ENCODE data around the gene NHSL2. TPM values are rescaled to one million over a fixed set of nuclear protein-coding genes. Genes with fewer than 3 reads are reported as not detected.

NHSL2 gene
- total RNA-seq, 1 donor from 2014 or later: 3.8 TPM

DNA sequence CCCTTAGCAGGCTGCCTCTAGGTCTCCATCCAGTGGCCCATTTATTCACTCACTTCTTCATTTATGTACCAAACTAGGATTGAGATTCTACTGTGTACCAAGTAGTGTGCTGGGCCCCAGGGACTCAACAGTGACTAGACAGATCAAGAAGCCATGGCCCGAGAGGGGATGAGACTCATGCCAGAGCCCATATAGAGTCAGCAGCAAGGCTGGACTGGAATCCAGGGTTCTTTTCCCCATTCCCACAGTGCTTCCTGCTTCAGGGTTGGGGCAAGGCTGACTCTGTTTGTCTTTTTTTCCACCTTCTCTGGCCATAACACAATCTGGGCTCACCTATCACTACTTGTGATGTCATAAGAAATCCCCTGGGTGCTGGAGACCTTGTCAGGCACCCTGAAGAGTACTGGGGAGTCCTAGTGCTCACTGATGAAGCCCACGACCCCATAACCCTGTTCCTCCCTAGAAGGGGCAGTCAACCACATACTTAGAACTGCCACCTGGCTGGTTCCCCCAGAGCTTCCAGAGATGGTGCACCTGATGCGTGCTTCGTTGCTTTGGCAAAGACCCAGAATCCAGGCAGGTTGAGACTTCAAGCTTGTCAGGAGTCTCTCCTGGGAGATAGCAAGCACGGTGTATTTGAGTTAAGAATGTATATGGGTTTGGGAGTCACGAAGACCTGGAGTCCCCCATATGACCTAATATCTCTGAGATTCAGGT lies 214.8 kb downstream of the NHSL2 start:
- H3K9me3 ChIP-seq (replicated peaks): no peaks in the 10 kb centered on the region
- H3K27ac ChIP-seq (replicated peaks): peak overlapping the region; percentile 82
- no peak overlapping the region for H3K4me3 ChIP-seq
- TF ChIP-seq, protein P1, sequence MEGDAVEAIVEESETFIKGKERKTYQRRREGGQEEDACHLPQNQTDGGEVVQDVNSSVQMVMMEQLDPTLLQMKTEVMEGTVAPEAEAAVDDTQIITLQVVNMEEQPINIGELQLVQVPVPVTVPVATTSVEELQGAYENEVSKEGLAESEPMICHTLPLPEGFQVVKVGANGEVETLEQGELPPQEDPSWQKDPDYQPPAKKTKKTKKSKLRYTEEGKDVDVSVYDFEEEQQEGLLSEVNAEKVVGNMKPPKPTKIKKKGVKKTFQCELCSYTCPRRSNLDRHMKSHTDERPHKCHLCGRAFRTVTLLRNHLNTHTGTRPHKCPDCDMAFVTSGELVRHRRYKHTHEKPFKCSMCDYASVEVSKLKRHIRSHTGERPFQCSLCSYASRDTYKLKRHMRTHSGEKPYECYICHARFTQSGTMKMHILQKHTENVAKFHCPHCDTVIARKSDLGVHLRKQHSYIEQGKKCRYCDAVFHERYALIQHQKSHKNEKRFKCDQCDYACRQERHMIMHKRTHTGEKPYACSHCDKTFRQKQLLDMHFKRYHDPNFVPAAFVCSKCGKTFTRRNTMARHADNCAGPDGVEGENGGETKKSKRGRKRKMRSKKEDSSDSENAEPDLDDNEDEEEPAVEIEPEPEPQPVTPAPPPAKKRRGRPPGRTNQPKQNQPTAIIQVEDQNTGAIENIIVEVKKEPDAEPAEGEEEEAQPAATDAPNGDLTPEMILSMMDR (IDR thresholded peaks at IDR 0.05; ENCODE audit: borderline replicate concordance): no peak
- H3K4me1 ChIP-seq: peaks cover 63% of the 10 kb centered on the region
- DNase-seq: no peak
- no peaks in the 10 kb centered on the region for H3K36me3 ChIP-seq
- intact Hi-C loops (cut with micrococcal nuclease): loop anchor here (10.0 kb wide), 1 partner anchor 111 kb away; no protein-coding TSS in a partner anchor
- H3K27me3 ChIP-seq (ENCODE audit: low read depth): no peaks in the 10 kb centered on the region

DNA sequence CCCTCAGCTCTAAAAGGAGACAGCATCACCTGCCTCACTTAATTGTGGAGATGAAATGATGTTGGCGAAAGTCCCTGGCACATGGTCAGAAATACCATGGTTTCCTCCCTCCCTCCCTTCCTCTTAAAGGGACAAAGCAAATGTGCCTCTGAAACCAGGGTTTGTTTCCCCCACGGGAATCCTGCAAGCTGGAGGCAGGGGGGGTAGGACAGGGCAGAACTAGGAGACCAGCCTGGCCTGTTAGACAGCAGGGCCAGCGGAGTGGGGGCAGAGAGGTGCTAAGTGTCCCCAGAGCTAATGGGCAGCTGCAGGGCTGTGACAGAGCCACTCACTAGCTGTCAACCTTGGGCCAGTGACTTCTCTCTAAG lies 215.4 kb downstream of the NHSL2 start:
- Histone ChIP-seq H3K27ac (replicated peaks) (peak overlapping the region; percentile 82), H3K4me3 (no peak overlapping the region), H3K4me1 (peaks cover 63% of the 10 kb centered on the region), H3K9me3 (replicated peaks) (no peaks in the 10 kb centered on the region), H3K27me3 (ENCODE audit: low read depth) (no peaks in the 10 kb centered on the region), H3K36me3 (no peaks in the 10 kb centered on the region)
- intact Hi-C loops (cut with micrococcal nuclease): loop anchor here (10.0 kb wide), 1 partner anchor 111 kb away; no protein-coding TSS in a partner anchor
- TF ChIP-seq, protein P1 (IDR thresholded peaks at IDR 0.05; ENCODE audit: borderline replicate concordance): no peak
- DNase-seq: no peak

DNA sequence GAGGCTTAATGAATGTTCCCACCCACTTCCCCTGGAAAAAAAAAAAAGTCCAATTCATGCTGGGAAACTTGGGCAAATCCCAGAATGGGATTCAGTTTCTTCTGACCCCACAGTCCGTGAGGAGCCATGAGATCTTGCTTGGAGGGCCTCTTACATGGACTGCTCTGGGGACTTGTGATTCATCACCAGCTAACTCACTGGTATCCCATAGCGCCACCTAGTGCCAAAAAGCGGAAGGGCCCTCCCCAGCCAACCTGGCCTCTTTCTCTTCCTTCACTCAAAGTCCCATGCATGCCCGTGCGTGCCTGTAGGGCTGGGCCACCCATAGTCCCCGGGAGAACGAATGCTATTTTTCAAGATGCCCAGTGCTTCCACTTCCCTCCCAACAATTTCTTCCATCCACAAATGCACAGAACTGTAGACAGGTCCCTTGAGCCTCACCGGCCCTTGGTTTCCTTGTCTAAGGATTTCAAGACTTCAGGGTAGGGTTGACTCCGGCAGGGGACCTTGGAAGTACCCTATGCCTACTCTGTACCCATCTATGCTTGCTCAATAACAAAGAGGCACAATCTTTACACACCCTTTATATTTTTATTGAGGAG lies 216.0 kb downstream of the NHSL2 start:
- peaks cover 64% of the 10 kb centered on the region for H3K4me1 ChIP-seq
- H3K36me3 ChIP-seq: no peaks in the 10 kb centered on the region
- intact Hi-C loops (cut with micrococcal nuclease): loop anchor here (10.0 kb wide), 1 partner anchor 112 kb away; no protein-coding TSS in a partner anchor
- H3K4me3 ChIP-seq: no peak overlapping the region
- H3K9me3 ChIP-seq (replicated peaks): no peaks in the 10 kb centered on the region
- peak overlapping the region; percentile 82 for H3K27ac ChIP-seq (replicated peaks)
- H3K27me3 ChIP-seq (ENCODE audit: low read depth): no peaks in the 10 kb centered on the region
- TF ChIP-seq, protein P1 (IDR thresholded peaks at IDR 0.05; ENCODE audit: borderline replicate concordance): peak; percentile 83
- DNase-seq: peak; percentile 85

DNA sequence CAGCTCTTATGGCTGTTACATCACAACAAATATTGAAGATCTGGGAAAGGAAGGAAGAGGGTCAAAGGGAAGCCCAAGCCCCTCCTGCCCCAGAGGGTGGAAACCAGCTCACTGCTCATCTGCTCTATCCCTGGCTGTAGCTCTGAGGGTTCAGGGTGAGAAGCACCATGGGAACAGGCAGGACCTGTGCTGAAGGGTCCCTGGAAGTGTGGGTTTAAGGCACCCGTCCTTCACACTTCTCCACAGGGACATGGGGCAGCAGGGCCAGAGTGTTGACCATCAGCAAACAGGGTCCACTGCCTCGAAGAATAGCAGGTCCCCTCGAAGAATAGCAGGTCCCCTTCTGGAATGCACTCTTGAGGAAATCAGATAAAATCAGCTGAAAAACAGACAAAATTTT lies 216.7 kb downstream of the NHSL2 start:
- DNase-seq: no peak
- TF ChIP-seq, protein P1 (IDR thresholded peaks at IDR 0.05; ENCODE audit: borderline replicate concordance): no peak
- H3K4me3 ChIP-seq: no peak overlapping the region
- H3K27me3 ChIP-seq (ENCODE audit: low read depth): no peaks in the 10 kb centered on the region
- no peaks in the 10 kb centered on the region for H3K9me3 ChIP-seq (replicated peaks)
- no peak overlapping the region for H3K27ac ChIP-seq (replicated peaks)
- peaks cover 60% of the 10 kb centered on the region for H3K4me1 ChIP-seq
- no peaks in the 10 kb centered on the region for H3K36me3 ChIP-seq
- intact Hi-C loops (cut with micrococcal nuclease): loop anchor here (10.0 kb wide), 1 partner anchor 113 kb away; no protein-coding TSS in a partner anchor

DNA sequence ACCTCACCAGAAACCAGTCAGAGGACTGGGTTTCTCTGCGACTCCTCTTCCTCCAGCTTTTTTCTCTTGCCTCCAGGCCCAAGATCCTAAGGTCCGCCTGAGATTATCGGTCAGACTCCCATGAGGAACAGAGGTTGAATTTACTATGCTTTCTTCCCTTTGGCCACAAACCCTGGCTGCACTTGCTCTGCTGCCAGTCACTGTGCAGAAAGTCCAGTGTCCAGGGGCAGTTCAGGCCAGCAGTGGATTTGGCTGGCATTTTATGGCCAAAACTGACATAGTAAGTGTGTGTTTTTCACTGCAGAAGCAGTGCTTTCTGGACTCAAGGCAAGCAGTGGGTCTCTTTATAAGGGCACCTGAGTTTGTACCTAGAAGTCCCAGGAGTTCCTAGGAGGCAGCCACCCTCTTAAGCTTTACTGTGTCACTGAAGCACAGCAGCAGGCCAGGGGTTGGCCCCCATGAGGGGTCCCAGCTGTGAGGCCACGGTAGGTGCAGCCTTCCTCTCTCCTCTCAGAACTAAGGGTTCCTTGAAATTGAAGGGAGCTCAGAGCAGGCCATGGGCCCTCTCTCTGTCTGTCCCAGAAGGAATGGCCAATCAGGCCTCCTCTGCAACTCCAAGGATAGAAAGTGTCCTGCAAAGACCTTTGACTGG lies 217.7 kb downstream of the NHSL2 start:
- Histone ChIP-seq H3K9me3 (replicated peaks) (no peaks in the 10 kb centered on the region), H3K36me3 (no peaks in the 10 kb centered on the region), H3K27ac (replicated peaks) (no peak overlapping the region), H3K4me3 (no peak overlapping the region), H3K4me1 (peaks cover 52% of the 10 kb centered on the region), H3K27me3 (ENCODE audit: low read depth) (no peaks in the 10 kb centered on the region)
- intact Hi-C loops (cut with micrococcal nuclease): loop anchor here (10.0 kb wide), 1 partner anchor 114 kb away; no protein-coding TSS in a partner anchor
- TF ChIP-seq, protein P1 (IDR thresholded peaks at IDR 0.05; ENCODE audit: borderline replicate concordance): no peak
- DNase-seq: no peak

Measured in left ventricle myocardium inferior (tissue), 1 donor.